Measurements from ENCODE around the gene MEGF9. TPM values are rescaled to one million over a fixed set of nuclear protein-coding genes. Genes with fewer than 3 reads are reported as not detected.

Gene MEGF9
- total and polyA plus RNA-seq, 2 of the 13 experiments (the other 11 are each of a cell fraction or from before 2014, with no cell fraction given): 3.1 to 3.3 TPM

- TF ChIP-seq XRCC5 (optimal IDR thresholded peaks at IDR 0.05; ENCODE audit: low read length): peak; percentile 36
- peak; percentile 96 for TF ChIP-seq TFDP1 (CRISPR knock-in tag; IDR thresholded peaks at IDR 0.05; ENCODE audit: borderline replicate concordance)
- no peak for TF ChIP-seq KDM6A (CRISPR knock-in tag; IDR thresholded peaks at IDR 0.05; ENCODE audit: low read depth)
- 0 out of 2 replicates have a peak, but pooled peaks have one; percentile 31 for TF ChIP-seq ERF (CRISPR knock-in tag; IDR thresholded peaks at IDR 0.05)
- TF ChIP-seq THRA (CRISPR knock-in tag; IDR thresholded peaks at IDR 0.05; ENCODE audit: borderline replicate concordance): peak; percentile 44
- 0 out of 2 replicates have a peak, but pooled peaks have one; percentile 28 for TF ChIP-seq ZSCAN9 (CRISPR knock-in tag; IDR thresholded peaks at IDR 0.05; ENCODE audit: borderline replicate concordance)
- TF ChIP-seq KMT2A (CRISPR knock-in tag; IDR thresholded peaks at IDR 0.05): peak; percentile 74; the same call in 1 of the 2 replicates
- TF ChIP-seq ZNF784 (CRISPR knock-in tag; IDR thresholded peaks at IDR 0.05; ENCODE audit: borderline replicate concordance): no peak
- peak; percentile 63; the same call in 1 of the 2 replicates for TF ChIP-seq NAIF1 (CRISPR knock-in tag; IDR thresholded peaks at IDR 0.05; ENCODE audit: borderline replicate concordance)
- TF ChIP-seq GATAD1 (CRISPR knock-in tag; IDR thresholded peaks at IDR 0.05): peak; percentile 89
- no peak; the same call in 1 of the 2 replicates for TF ChIP-seq E2F2 (CRISPR knock-in tag; IDR thresholded peaks at IDR 0.05; ENCODE audit: borderline replicate concordance)
- no peak; the same call in 1 of the 2 replicates for TF ChIP-seq ZKSCAN8 (CRISPR knock-in tag; IDR thresholded peaks at IDR 0.05; ENCODE audit: borderline replicate concordance)
- 0 out of 4 replicates have a peak, but pooled peaks of 1 of the 2 experiments have one; percentile 35 for TF ChIP-seq EP300 (IDR thresholded peaks at IDR 0.05; ENCODE audit: low read depth in 2 of 2, low read length in 2 of 2)
- no peak for TF ChIP-seq EP300 (CRISPR knock-in tag; IDR thresholded peaks at IDR 0.05; ENCODE audit: borderline replicate concordance)
- peak; percentile 89 for TF ChIP-seq KAT8 (CRISPR knock-in tag; IDR thresholded peaks at IDR 0.05)
- peak; percentile 83 for TF ChIP-seq ZMYM4 (CRISPR knock-in tag; IDR thresholded peaks at IDR 0.05)
- 0 out of 2 replicates have a peak, but pooled peaks have one; percentile 20 for TF ChIP-seq RELA (CRISPR knock-in tag; IDR thresholded peaks at IDR 0.05)
- TF ChIP-seq TRIM22 (IDR thresholded peaks at IDR 0.05): no peak
- peak; percentile 38 for TF ChIP-seq TEAD3 (CRISPR knock-in tag; optimal IDR thresholded peaks at IDR 0.05; ENCODE audit: borderline replicate concordance)
- TF ChIP-seq FOXK2 (IDR thresholded peaks at IDR 0.05): no peak
- 0 out of 2 replicates have a peak, but pooled peaks have one; percentile 64 for TF ChIP-seq ZNF607 (CRISPR knock-in tag; IDR thresholded peaks at IDR 0.05; ENCODE audit: borderline replicate concordance)
- TF ChIP-seq SP4 (CRISPR knock-in tag; IDR thresholded peaks at IDR 0.05): peak; percentile 89
- TF ChIP-seq ATF2 (CRISPR knock-in tag; IDR thresholded peaks at IDR 0.05): peak; percentile 44; the same call in 1 of the 2 replicates
Measured at GRCh38 chr9:120580051-120580896, 134.0 kb downstream of the MEGF9 start, which contains the start of gene CDK5RAP2 (continued).
